Epidermal melanocyte (primary cell): ENCODE results near the gene SPATA6L.

Source experiments
- DNase-seq: peaks from one replicate; pipeline ENCODE4 v3.0.0; 2011; ENCODE audit warnings: low spot score; ENCODE audit not compliant: insufficient read length

The SPATA6L gene, protein sequence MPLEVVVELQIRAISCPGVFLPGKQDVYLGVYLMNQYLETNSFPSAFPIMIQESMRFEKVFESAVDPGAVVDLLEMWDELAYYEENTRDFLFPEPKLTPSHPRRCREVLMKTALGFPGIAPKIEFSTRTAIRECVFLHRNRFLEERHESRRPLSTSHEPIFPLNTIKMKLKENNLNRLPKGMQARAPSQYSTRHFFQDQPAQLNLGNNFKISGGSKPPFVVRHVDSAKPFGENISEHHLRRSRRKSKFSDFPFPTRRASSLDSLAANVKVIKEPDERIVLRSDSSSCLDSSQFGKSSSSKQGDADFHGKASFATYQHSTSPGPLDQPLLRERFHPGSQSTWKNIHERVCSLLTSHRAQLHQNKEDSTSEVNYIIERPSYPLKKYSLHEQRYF

GRCh38 chr9:4666042-4666699, at the start of gene SPATA6L:
Gene SPATA6L (minus strand): TSS chr9:4666480. CDS start chr9:4666250, 230 bp downstream.
- no peak for DNase-seq

- DNase-seq = no peak
Measured at GRCh38 chr9:4714266-4715016, 48.2 kb upstream of the SPATA6L start.

- no peak for DNase-seq
Measured at GRCh38 chr9:4713849-4714248, 47.6 kb upstream of the SPATA6L start.

GRCh38 chr9:4709380-4709779, 43.1 kb upstream of the SPATA6L start:
- DNase-seq = no peak

DNA sequence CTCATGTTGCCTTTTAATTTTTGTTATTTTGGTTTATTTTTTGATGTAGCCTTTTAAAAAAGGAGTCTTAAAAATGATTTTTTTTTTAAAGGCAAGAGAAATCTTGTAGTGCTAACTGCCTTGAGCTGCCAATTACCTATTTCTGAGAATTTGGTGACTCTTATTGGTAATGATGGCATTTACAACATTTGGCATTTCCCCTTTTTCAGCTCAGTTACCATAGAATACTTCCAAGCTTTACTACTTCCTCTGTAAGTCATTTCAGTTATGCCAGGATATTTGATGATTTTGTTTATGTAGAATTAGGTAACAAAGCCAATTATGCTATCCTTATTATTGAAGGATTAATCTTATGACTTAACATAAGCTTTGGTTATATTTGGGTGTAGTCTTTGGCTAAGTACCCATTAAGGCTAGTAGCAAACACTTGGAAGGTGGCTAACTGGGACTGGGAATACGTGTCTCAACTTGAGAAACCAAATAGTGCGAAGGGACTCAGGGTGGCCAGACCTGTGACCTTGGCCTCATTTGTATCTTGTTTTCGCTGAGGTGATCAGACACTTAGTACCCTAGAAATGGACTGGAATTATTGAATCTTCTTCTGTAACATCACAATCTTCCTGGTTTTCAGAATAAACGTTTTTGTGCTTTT, 40.8 kb upstream of the SPATA6L start:
- DNase-seq = no peak

- DNase-seq = no peak
Measured at GRCh38 chr9:4706021-4706420, 39.7 kb upstream of the SPATA6L start.

DNA sequence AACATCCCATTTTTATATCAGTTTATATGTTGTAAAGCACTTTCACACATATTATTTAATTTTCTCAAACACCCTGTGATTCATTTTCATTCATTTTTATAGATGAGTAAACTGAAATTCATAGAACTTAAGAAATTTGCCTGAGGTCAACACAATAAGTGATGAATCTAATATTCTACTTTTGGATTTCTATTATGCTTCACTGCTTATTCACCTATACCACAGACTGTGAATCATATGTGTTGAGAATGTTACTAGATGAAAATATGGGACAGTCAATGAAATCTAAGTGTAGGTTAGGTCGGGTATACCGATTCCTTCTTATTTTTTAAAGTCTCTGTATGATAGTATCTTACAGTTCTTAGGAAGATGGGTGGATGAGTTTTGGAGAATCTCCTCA, 37.8 kb upstream of the SPATA6L start:
- no peak for DNase-seq

DNA sequence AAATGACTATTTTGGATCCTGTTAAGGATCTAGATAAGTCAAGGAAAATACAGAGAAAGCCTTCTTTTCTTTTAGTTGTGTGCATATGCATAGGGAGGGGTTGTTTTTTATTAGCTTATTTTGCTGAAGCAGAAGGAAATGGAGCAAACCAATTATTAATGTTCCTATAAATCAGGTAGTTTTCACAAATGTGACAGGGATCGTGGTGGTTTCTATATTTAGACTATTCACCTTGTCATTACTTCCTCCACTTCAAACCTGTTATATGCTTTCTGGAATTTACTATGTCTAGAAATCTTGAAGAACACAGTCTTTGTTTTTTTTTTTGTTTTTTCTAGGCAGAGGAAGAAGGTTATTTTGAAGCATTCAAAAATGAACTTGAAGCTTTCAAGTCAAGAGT, 35.2 kb upstream of the SPATA6L start:
- no peak for DNase-seq

- no peak for DNase-seq
Measured at GRCh38 chr9:4700932-4701331, 34.7 kb upstream of the SPATA6L start.

GRCh38 chr9:4700091-4700490, 33.8 kb upstream of the SPATA6L start:
- DNase-seq = no peak

- no peak for DNase-seq
Measured at GRCh38 chr9:4691795-4692194, 25.5 kb upstream of the SPATA6L start.

DNA sequence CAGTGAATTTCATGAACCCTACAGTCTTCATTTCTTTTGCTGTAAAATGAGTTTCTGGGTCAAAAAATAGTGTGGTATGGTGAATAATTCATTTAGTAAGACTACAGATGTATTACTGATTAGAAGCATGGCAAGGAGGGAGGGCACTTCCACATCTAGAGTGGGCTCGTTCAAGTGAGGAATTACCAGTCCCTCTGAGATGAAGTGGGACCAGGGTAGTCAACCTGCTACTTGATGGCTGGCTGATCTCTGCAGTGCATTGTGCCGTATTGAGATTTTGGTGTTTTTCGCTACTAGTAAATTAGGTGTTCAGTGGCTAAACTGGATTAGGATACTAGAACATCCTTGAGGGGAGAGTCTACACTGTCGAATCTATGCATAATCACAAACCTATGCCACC, 23.9 kb upstream of the SPATA6L start:
- DNase-seq = no peak

- no peak for DNase-seq
Measured at GRCh38 chr9:4689687-4690104, 23.4 kb upstream of the SPATA6L start.

- no peak for DNase-seq
Measured at GRCh38 chr9:4689021-4689420, 22.7 kb upstream of the SPATA6L start.

- no peak for DNase-seq
Measured at GRCh38 chr9:4686584-4686983, 20.3 kb upstream of the SPATA6L start.

DNA sequence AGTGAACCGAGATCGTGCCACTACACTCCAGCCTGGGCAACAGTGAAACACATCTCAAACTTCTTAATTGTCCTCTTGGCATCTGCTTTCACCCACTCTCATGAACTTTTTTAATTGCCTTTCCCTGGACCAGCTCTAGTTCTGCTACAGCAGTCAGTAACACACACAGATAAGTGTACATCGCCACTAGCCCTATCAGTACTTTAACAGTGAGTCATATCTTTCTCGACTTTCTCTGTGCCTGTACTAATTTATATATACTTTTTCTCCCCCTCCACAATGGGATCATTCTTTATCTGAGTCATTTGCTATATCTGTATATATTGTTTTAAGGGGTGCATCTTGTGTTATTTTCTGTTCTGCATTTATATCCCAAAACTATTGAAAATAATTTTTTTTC, 19.8 kb upstream of the SPATA6L start:
- DNase-seq = no peak

DNA sequence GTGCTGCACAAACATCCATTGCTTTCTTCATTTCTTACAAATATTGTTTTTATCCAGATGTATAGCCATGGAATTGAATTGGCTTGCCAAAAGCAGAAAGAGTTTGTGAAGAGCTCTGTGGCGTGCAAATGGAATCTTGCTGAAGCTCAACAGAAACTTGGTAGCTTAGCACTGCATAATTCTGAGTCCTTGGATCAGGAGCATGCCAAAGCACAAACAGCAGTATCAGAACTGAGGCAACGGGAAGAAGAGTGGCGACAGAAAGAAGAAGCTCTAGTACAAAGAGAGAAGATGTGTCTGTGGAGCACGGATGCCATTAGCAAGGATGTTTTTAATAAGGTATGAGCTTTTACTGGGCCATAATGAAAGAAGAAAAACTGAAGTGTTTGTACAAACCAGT, 18.5 kb upstream of the SPATA6L start:
- no peak for DNase-seq

- no peak for DNase-seq
Measured at GRCh38 chr9:4680750-4681149, 14.5 kb upstream of the SPATA6L start.

DNA sequence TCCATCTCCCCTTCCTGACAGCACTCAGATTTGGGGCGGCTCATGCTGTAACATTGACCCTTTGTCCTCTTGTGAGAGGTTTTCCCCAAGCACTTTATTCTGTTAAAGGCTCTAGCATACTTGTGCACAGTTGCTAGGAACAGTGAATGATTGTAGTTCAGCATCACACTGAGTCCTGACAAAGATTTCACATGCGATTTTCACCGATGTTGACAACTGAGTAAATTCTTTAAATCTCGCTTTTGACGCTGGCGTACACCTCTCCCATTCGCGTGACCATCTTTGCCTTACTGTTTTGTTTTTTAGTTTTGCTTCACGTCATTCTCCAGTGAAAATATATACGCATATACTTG, 13.9 kb upstream of the SPATA6L start:
- no peak for DNase-seq

DNA sequence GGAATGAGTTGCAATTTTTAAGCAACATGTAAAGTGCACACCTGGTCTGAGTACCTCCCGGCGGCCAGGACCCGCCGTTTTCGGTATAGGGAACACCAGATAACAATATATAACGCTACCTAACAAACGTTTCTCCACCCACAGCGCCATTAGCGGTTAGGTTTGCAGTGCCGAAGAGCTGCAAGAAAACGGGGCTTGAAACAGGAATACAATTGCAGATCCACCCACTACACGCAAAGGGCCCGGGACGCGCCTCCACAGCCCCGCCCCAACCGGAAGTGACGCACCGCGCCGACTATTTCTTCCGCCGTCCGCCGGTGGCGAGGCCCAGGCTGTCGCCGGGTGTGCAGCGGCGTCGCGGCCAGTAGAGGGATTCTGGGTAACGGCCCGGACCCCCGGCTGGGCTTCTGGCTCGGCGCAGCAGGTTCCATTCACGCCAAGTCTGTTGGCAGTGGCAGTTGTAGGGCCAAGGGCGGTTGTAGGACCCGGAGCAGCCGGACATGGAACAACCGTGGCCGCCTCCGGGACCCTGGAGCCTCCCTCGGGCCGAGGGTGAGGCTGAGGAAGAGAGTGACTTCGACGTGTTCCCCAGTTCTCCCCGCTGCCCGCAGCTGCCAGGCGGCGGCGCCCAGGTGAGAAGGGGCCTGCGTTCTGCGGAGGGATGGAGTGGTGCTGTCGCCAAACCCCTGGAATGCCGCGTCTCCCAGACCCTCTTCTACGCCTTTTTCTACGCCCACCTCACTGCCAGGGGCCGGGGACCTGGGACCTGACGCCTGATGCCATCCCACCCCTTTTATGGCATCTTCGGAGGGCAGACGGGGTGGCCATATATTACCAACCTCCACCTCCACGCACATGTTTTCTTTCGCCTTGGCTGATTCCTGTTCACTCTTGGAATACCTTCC, 13.2 kb upstream of the SPATA6L start, which contains the start of gene CDC37L1:
Gene CDC37L1 (plus strand): TSS at position 302 of the 905 bp plus-strand sequence. CDS start 199 bp downstream, at position 501.
- DNase-seq = peak; percentile 92
